K562 (cell line): ENCODE data around the gene MAP3K7CL. TPM values are rescaled to one million over a fixed set of nuclear protein-coding genes. Genes with fewer than 3 reads are reported as not detected.
A peak's percentile ranks its signal among the peaks of the same experiment; 100 is the strongest.
"Not testable (repeated sequence)": the region's sequence is repeated elsewhere in the genome, so short reads cannot be mapped to it uniquely, and the experiment has no call there.

Experiments used
- ATAC-seq: fragments of 200-7000 bp; cut with Tn5 transposase; 3 replicates; pipeline ENCODE4 v1.9.1; 2020; ENCODE audit warnings: moderate library complexity
- BruUV-seq: library from RNA; stranded (reverse); fragments of 400-500 nt; replicated peaks from 2 replicates; lab custom pipeline; 2021; lab: Mats Ljungman, UMichigan
- CTCF ChIA-PET: fragments of 300-600 bp; formaldehyde crosslinking; extraction: SDS; loops from one replicate; lab custom pipeline; 2021; ENCODE audit warnings: low intra/inter-chr PET ratio; lab: Yijun Ruan, JAX
- POLR2A ChIA-PET: fragments of 300-600, 350-650 bp; sonication (Branson Sonifier 250); formaldehyde crosslinking; extraction: SDS; loops from one replicate; lab custom pipeline; 2021; ENCODE audit warnings: antibody characterized with exemption, inconsistent platforms; lab: Yijun Ruan, JAX
- DNase-seq, 4 experiments: peaks; one replicate each; pipeline versions ENCODE4 v3.0.0 to v3.0.0-alpha.2; 2011 to 2018; ENCODE audit warnings: low spot score in 3 of 4, mixed read lengths in 3 of 4; ENCODE audit errors: extremely low read depth in 1 of 4
- FAIRE-seq: peaks from 2 replicates; lab custom pipeline; 2011; peaks lifted over from hg19 to GRCh38; lab: Jason Lieb, UNC
- H2AFZ ChIP-seq: 2 replicates; pipeline ENCODE4 v1.6.0; 2011; ENCODE audit warnings: low read depth, low read length, control low read depth, inconsistent platforms
- H3K27ac ChIP-seq: fragments of 200-600 bp; 3 replicates; pipeline ENCODE4 v1.8.0; 2011; ENCODE audit warnings: low read depth, mild to moderate bottlenecking, control low read depth, inconsistent platforms, low read length, moderate library complexity, mixed read lengths; ENCODE audit errors: extremely low read depth
- H3K27me3 ChIP-seq, 2 experiments: fragments of 300-600 bp in 1 of 2; 2 replicates in 1 of 2; 3 replicates in 1 of 2; pipeline versions ENCODE4 v1.6.0 to v1.8.0; 2011; ENCODE audit warnings: inconsistent platforms in 2 of 2, low read length in 2 of 2, mild to moderate bottlenecking in 1 of 2, mixed read lengths in 1 of 2, moderate library complexity in 1 of 2; ENCODE audit not compliant: control insufficient read depth in 2 of 2, insufficient read depth in 2 of 2
- H3K36me3 ChIP-seq: fragments of 300-600 bp; 3 replicates; pipeline ENCODE4 v1.8.0; 2011; ENCODE audit warnings: mild to moderate bottlenecking, low read length, inconsistent platforms; ENCODE audit not compliant: control insufficient read depth, insufficient read depth
- H3K4me1 ChIP-seq, 2 experiments: fragments of 200-600 bp in 1 of 2; replicated peaks in 1 of 2; 2 replicates in 1 of 2; 3 replicates in 1 of 2; pipeline versions ENCODE4 v1.5.1 to v1.8.0; 2011; ENCODE audit warnings: inconsistent platforms in 2 of 2, low read length in 2 of 2, mild to moderate bottlenecking in 1 of 2, mixed read lengths in 1 of 2, moderate library complexity in 1 of 2; ENCODE audit not compliant: control insufficient read depth in 2 of 2, insufficient read depth in 2 of 2
- H3K4me2 ChIP-seq: 2 replicates; pipeline ENCODE4 v1.6.1; 2011; ENCODE audit warnings: low read length, control low read depth, inconsistent platforms, mixed read lengths; ENCODE audit not compliant: insufficient read depth
- H3K4me3 ChIP-seq: fragments of 200-600 bp; sonication (generic), shearing (Covaris generic); 2 replicates; pipeline ENCODE4 v1.5.1; 2016; ENCODE audit warnings: control low read depth, inconsistent platforms
- H3K79me2 ChIP-seq: fragments of 200-600 bp; 3 replicates; pipeline ENCODE4 v1.8.0; 2011; ENCODE audit warnings: low read length, inconsistent platforms; ENCODE audit not compliant: control insufficient read depth, insufficient read depth
- H3K9ac ChIP-seq, 2 experiments: 2 replicates each; pipeline versions ENCODE4 v1.6.0 to v1.6.1; 2011; ENCODE audit warnings: low read depth in 2 of 2, low read length in 2 of 2, control low read depth in 1 of 2, inconsistent platforms in 1 of 2, mild to moderate bottlenecking in 1 of 2, mixed read lengths in 1 of 2; ENCODE audit not compliant: insufficient read depth in 1 of 2
- H3K9me1 ChIP-seq: one replicate; pipeline ENCODE4 v1.6.0; 2011; ENCODE audit warnings: inconsistent platforms, mild to moderate bottlenecking, low read length, moderate library complexity; ENCODE audit not compliant: control insufficient read depth, insufficient read depth
- H3K9me3 ChIP-seq: replicated peaks from 2 replicates; pipeline ENCODE4 v1.5.1; 2011; ENCODE audit warnings: low read depth, low read length, inconsistent platforms; ENCODE audit not compliant: control insufficient read depth, insufficient read depth
- H4K20me1 ChIP-seq: replicated peaks from 2 replicates; pipeline ENCODE4 v1.6.1; 2011; ENCODE audit warnings: low read length, inconsistent platforms, mixed read lengths; ENCODE audit not compliant: control insufficient read depth, insufficient read depth
- ATF2 ChIP-seq: sonication (generic); formaldehyde crosslinking; IDR thresholded peaks from 2 replicates; pipeline ENCODE4 v1.8.1; 2022; ENCODE audit warnings: missing genetic modification reagents
- C11orf30 ChIP-seq: fragments of 450-650 bp; IDR thresholded peaks from 2 replicates; pipeline ENCODE4 v1.6.1; 2016; ENCODE audit warnings: low read depth, mild to moderate bottlenecking
- CBFA2T2 ChIP-seq: fragments of 450-650 bp; conservative IDR thresholded peaks from 2 replicates; pipeline ENCODE4 v1.6.1; 2017; ENCODE audit warnings: mild to moderate bottlenecking
- CREM ChIP-seq: IDR thresholded peaks from 2 replicates; pipeline ENCODE4 v1.6.1; 2014; ENCODE audit warnings: antibody characterized with exemption, low read depth
- EGR1 ChIP-seq: fragments of 450-650 bp; conservative IDR thresholded peaks from 2 replicates; pipeline ENCODE4 v1.6.1; 2017; ENCODE audit warnings: mild to moderate bottlenecking
- ELF4 ChIP-seq: fragments of 450-650 bp; formaldehyde crosslinking; IDR thresholded peaks from 2 replicates; pipeline ENCODE4 v1.4.0; 2022; ENCODE audit warnings: missing genetic modification characterization
- FOSL1 ChIP-seq: fragments of 200-800 bp; sonication (Bioruptor generic); conservative IDR thresholded peaks from 2 replicates; pipeline ENCODE4 v1.6.1; 2016; ENCODE audit warnings: missing genetic modification characterization, missing compliant biosample characterization
- FOXJ2 ChIP-seq: fragments of 200-800 bp; sonication (Bioruptor generic); IDR thresholded peaks from 2 replicates; pipeline ENCODE4 v1.6.1; 2016; ENCODE audit warnings: missing genetic modification characterization, missing compliant biosample characterization
- HMBOX1 ChIP-seq: sonication (generic); IDR thresholded peaks from 2 replicates; pipeline ENCODE4 v1.6.1; 2016
- JUND ChIP-seq, 2 experiments: IDR thresholded peaks; 2 replicates in 1 of 2; 3 replicates in 1 of 2; pipeline ENCODE4 v1.6.1; 2011; ENCODE audit warnings: borderline replicate concordance in 2 of 2, low read depth in 2 of 2, low read length in 2 of 2, improper control_type of control experiment in 1 of 2, missing biosample characterization in 1 of 2, missing genetic modification characterization in 1 of 2, missing genetic modification reagents in 1 of 2
- KDM1A ChIP-seq, 2 experiments: fragments of 450-650 bp; IDR thresholded peaks; 2 replicates each; pipeline ENCODE4 v1.6.1; 2016; ENCODE audit warnings: mild to moderate bottlenecking in 2 of 2
- SMARCA4 ChIP-seq: fragments of 450-650 bp; IDR thresholded peaks from 2 replicates; pipeline ENCODE4 v1.6.1; 2016
- TEAD1 ChIP-seq, 2 experiments: fragments of 450-650 bp in 1 of 2; sonication (generic) in 1 of 2; formaldehyde crosslinking; IDR thresholded peaks; 2 replicates each; pipeline versions ENCODE4 v1.4.0 to v1.8.0; 2020 to 2022; ENCODE audit warnings: mild to moderate bottlenecking in 2 of 2, missing genetic modification reagents in 1 of 2
- TRIM24 ChIP-seq, 2 experiments: fragments of 450-650 bp; IDR thresholded peaks; 2 replicates each; pipeline ENCODE4 v1.6.1; 2016
- U2AF2 ChIP-seq: fragments of 200-400 bp; formaldehyde crosslinking; optimal IDR thresholded peaks from 2 replicates; pipeline ENCODE3; 2017; ENCODE audit warnings: low read depth, mild to moderate bottlenecking, low read length
- XRCC3 ChIP-seq: fragments of 450-650 bp; IDR thresholded peaks from 2 replicates; pipeline ENCODE4 v1.6.1; 2017; ENCODE audit warnings: mild to moderate bottlenecking, moderate library complexity
- ZNF586 ChIP-seq: fragments of 450-650 bp; formaldehyde crosslinking; conservative IDR thresholded peaks from 2 replicates; pipeline ENCODE4 v1.4.0; 2020; ENCODE audit warnings: mild to moderate bottlenecking, moderate library complexity
- ZNF707 ChIP-seq: fragments of 250-450 bp; sonication (Bioruptor Pico); conservative IDR thresholded peaks from 2 replicates; pipeline ENCODE4 v1.8.0; 2022; ENCODE audit warnings: inconsistent platforms, mild to moderate bottlenecking, moderate library complexity
- whole genome bisulfite sequencing: fragments of 100-300 bp; shearing (Covaris generic); methylation state at CpG from one replicate; pipeline ENCODE4 v1.1.6; 2016; ENCODE audit warnings: low coverage, mixed read lengths; ENCODE audit not compliant: insufficient coverage; ENCODE audit errors: missing lambda C conversion rate; 5-methylcytosine and 5-hydroxymethylcytosine counted together
- in situ Hi-C: fragments of 300-500 bp; cut with MboI; formaldehyde crosslinking; loops from 4 replicates; pipeline ENCODE4 v1.15.0; 2018; ENCODE audit warnings: inconsistent platforms, mixed read lengths
- intact Hi-C: fragments of 100-400 bp; cut with micrococcal nuclease; formaldehyde crosslinking; loops from 2 replicates; pipeline ENCODE4 v1.14.2; 2022
- polyA plus RNA-seq, 8 experiments: library from polyadenylated mRNA; depleted of rRNA in 4 of 8; stranded (reverse) in 5 of 8; unstranded in 3 of 8; fragments of >200 nt; fragmentation: Nextera tagmentation in 2 of 8; fragmentation: Illumina TruSeq in 1 of 8; extraction: Ambion mirVana in 2 of 8; extraction: Trizol in 1 of 8; gene quantifications; 2 replicates each; pipeline versions ENCODE4 v1.2.1 to v1.2.3, GENCODE V29; 2011 to 2014; ENCODE audit warnings: inconsistent platforms in 1 of 8, missing spikeins in 1 of 8
- total RNA-seq, 7 experiments: library from RNA; depleted of rRNA in 6 of 7; stranded (reverse); fragments of >200 nt in 6 of 7; fragmentation: Illumina TruSeq in 2 of 7; extraction: Trizol in 2 of 7; gene quantifications; 2 replicates each; pipeline versions ENCODE4 v1.2.1 to v1.2.3, GENCODE V29; 2011 to 2021; ENCODE audit warnings: low replicate concordance in 1 of 7
- TF ChIP-seq, protein P1 (sequence below): fragments of 200-800 bp; sonication (Bioruptor generic); IDR thresholded peaks from 2 replicates; pipeline ENCODE4 v1.6.1; 2017; ENCODE audit warnings: missing genetic modification characterization, missing compliant biosample characterization

The MAP3K7CL gene
- total and polyA plus RNA-seq, 9 of the 15 experiments (the other 6 are each of a cell fraction or from before 2014, with no cell fraction given): 0.13 to 0.15 (median 0.14) TPM; not detected in 6

DNA sequence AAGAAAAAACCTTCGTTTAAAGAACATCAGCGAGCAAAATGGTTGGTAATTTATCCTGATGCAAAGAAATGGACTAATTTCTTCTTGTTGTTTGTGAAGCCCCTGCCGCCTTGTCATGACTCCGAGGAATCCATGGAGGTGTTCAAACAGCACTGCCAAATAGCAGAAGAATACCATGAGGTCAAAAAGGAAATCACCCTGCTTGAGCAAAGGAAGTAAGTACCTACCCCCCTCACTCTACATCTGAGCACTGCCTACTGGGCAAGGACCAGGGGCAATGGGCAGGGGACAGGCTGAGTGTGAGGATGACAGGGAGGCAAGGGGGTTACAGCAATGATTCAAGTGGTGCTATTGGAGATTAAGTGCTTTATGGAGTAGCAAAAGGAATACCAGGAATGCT, 29.4 kb downstream of the MAP3K7CL start (continued):
- TF ChIP-seq ZNF586: no peak
- TF ChIP-seq U2AF2: no peak
- no peak for TF ChIP-seq XRCC3
- no peak for TF ChIP-seq ZNF707 (CRISPR knock-in tag)
- TF ChIP-seq ATF2 (CRISPR knock-in tag): no peak
- TF ChIP-seq, protein P1, sequence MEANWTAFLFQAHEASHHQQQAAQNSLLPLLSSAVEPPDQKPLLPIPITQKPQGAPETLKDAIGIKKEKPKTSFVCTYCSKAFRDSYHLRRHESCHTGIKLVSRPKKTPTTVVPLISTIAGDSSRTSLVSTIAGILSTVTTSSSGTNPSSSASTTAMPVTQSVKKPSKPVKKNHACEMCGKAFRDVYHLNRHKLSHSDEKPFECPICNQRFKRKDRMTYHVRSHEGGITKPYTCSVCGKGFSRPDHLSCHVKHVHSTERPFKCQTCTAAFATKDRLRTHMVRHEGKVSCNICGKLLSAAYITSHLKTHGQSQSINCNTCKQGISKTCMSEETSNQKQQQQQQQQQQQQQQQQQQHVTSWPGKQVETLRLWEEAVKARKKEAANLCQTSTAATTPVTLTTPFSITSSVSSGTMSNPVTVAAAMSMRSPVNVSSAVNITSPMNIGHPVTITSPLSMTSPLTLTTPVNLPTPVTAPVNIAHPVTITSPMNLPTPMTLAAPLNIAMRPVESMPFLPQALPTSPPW (CRISPR knock-in tag): no peak

DNA sequence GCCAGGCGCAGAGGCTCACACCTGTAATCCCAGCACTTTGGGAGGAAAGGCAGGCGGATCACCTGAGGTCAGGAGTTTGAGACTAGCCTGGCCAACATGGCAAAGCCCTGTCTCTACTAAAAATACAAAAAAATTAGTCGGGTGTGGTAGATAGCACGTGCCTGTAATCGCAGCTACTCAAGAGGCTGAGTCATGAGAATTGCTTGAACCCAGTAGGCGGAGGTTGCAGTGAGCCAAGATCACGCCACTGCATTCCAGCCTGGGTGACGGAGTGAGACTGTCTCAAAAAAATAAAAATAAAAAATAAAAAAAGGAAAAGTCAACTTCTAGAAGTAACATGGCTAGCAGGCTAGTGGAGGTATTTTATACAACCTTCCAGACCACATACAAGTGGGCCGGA, 32.4 kb downstream of the MAP3K7CL start:
- H3K9ac ChIP-seq, H3K4me3 ChIP-seq, H3K9me1 ChIP-seq, BruUV-seq, H3K36me3 ChIP-seq, H4K20me1 ChIP-seq, H3K4me1 ChIP-seq, H2AFZ ChIP-seq, in situ Hi-C loops, FAIRE-seq, H3K27me3 ChIP-seq, H3K79me2 ChIP-seq, H3K4me2 ChIP-seq, H3K9me3 ChIP-seq, H3K27ac ChIP-seq: not testable (repeated sequence)
- 7% methylated on average over 9 of the region's 9 CpGs for WGBS
- ATAC-seq (peak; percentile 81), DNase-seq (peak in 1 of 4 experiments; percentile 48)
- POLR2A ChIA-PET: interaction anchor here (0.9 to 1.4 kb wide), 2 partner anchors 71 to 139 kb away, joined by 3 to 4 read pairs; no protein-coding TSS in a partner anchor
- intact Hi-C loops: loop anchor here (5.0 kb wide), 1 partner anchor 134 kb away; the partner anchor contains the start of gene BACH1
- CTCF ChIA-PET: interaction anchor here (0.6 kb wide), 1 partner anchor 77 kb away, joined by 3 read pairs; no protein-coding TSS in a partner anchor
- TF ChIP-seq KDM1A (IDR thresholded peaks at IDR 0.05): peak; percentile 47 to 49; a peak in 3 of 4 replicates
- peak; percentile 93 for TF ChIP-seq C11orf30
- TF ChIP-seq TEAD1 (CRISPR knock-in tag; IDR thresholded peaks at IDR 0.05): 0 out of 4 replicates have a peak, but pooled peaks of 1 of the 2 experiments have one; percentile 50
- TF ChIP-seq SMARCA4: peak; percentile 80
- TF ChIP-seq ELF4 (CRISPR knock-in tag): 0 out of 2 replicates have a peak, but pooled peaks have one; percentile 16
- 0 out of 2 replicates have a peak, but pooled peaks have one; percentile 41 for TF ChIP-seq FOXJ2 (tag)
- peak; percentile 39; the same call in 1 of the 2 replicates for TF ChIP-seq CBFA2T2
- peak; percentile 60; the same call in 1 of the 2 replicates for TF ChIP-seq JUND (IDR thresholded peaks at IDR 0.05; ENCODE audit: borderline replicate concordance, low read depth, low read length)
- peak; percentile 22; the same call in 1 of the 3 replicates for TF ChIP-seq JUND (tag; IDR thresholded peaks at IDR 0.05; ENCODE audit: borderline replicate concordance, low read depth, low read length)
- TF ChIP-seq EGR1: peak; percentile 85
- 0 out of 2 replicates have a peak, but pooled peaks have one; percentile 11 for TF ChIP-seq CREM
- peak; percentile 21 to 35; a peak in 2 of 4 replicates for TF ChIP-seq TRIM24 (IDR thresholded peaks at IDR 0.05)
- TF ChIP-seq FOSL1 (tag): peak; percentile 87
- TF ChIP-seq HMBOX1: peak; percentile 24; the same call in 1 of the 2 replicates
